ENCODE measurements around the gene LRMDA. TPM values are rescaled to one million over a fixed set of nuclear protein-coding genes. Genes with fewer than 3 reads are reported as not detected.

LRMDA gene
- total RNA-seq, 1 experiment from 2014 or later = not detected

DNA sequence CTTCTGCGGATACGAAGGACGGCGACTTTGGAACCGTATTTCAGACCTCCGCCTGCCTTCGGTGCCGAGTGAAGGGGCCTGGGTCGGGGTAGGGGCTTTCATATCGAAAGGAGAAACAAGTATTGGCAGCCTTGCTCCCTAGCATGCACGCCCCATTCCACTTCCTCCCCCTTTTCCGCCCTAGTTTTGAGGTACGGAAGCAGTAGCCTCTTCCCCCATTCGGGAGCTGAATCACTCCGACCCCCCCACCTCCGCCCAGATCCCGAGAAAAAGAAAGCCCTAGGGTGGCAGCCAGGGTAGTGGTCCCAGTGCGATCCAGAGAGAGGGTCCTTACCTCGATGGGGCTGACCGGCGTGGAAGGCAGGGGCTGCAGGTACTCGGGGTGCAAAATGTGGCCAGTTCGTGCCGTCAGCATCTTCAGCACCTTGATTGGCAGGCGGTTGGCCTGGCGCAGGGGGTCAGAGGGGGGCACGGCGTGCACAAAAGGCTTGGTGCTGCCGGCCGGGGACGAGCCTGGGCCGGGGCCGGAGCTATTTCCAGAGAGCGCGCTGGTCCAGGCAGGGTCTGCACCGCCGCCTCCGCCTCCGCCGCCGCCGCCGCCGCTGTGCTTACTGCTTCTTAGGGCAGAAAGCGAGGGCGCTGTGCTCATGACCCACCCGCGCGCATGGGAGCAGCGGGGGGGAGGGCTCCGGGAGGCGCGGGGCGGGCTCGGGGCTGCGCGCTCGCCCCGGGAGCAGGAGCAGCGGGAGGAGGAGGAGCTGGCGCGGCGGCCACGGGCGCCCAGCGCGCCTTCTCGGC lies 30.5 kb upstream of the LRMDA start:
- DNase-seq = no peak
- H3K27ac ChIP-seq (ENCODE audit: low read length) = no peak overlapping the region
- no peaks in the 10 kb centered on the region for H3K27me3 ChIP-seq (ENCODE audit: low read length)
- H3K9me3 ChIP-seq (ENCODE audit: low read length) = no peaks in the 10 kb centered on the region; the same call in 1 of the 2 replicates
- H2AFZ ChIP-seq (ENCODE audit: low read length) = no peak overlapping the region
- H3K4me1 ChIP-seq (ENCODE audit: low read length) = no peaks in the 10 kb centered on the region
- H4K20me1 ChIP-seq (ENCODE audit: insufficient read depth, low read depth, low read length) = no peaks in the 10 kb centered on the region
- H3K4me2 ChIP-seq (ENCODE audit: low read depth, low read length, poor library complexity, severe bottlenecking) = no peak overlapping the region
- no peaks in the 10 kb centered on the region for H3K9me2 ChIP-seq (replicated peaks; ENCODE audit: insufficient read depth, low read length)
- no peaks in the 10 kb centered on the region for H3K36me3 ChIP-seq (ENCODE audit: insufficient read depth, low read length)
- H3K79me2 ChIP-seq (ENCODE audit: low read length) = no peaks in the 10 kb centered on the region
- no peak overlapping the region for H3K4me3 ChIP-seq (ENCODE audit: low read length)
- H3K9ac ChIP-seq (ENCODE audit: low read length) = no peak overlapping the region

DNA sequence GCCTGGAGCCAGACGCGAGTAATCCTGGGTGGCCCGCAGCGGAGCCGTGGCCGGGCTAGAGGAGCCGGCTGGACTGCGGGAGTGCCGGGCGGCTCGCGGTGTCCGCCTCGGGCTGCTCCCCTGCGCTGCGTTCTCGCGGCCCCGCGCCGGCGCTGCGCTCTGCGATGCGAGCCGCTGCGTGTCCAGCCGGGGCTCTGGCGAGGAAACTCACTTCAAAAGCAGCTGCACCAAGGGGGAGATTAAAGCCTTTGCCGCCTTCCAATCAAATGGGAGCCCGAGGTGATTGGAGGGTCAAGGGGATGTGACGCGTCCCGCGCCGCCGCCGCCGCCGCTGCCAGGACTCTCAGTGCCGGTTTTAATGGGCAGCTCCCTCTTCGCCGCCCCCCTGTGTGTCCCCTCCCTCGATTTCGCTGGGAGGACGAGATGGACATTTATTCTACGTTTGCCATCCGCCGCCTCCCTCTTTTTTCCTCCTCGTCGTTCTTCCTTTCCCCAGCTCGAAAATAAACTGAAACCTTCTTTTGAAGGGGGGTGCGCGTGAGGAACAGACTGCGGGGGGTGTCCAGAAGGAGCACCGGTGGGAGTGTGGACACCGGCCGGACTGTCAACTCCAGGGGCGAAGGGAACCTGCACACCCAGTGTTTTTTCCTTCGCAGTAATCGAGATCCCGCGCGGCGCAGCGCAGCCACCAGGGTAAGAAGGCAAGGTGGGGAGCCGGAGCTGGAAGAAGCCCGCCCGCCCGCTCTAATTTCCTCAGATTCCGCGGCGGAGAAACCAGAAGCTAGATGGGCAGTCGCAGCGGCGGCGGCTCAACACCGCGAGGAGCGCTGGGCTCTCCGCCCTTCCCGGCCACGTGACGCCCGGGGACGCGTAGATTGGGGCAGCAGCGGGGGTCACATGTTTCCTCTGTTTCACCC lies 29.6 kb upstream of the LRMDA start, which contains the start of gene ZNF503:
Gene ZNF503 (minus strand): TSS at position 196 of the 917 bp plus-strand sequence. CDS start 345 bp downstream, outside the sequence.
- no peaks in the 10 kb centered on the region for H3K36me3 ChIP-seq (ENCODE audit: insufficient read depth, low read length)
- H3K9me2 ChIP-seq (replicated peaks; ENCODE audit: insufficient read depth, low read length) = no peaks in the 10 kb centered on the region
- no peak within 1 kb of the TSS for H3K4me3 ChIP-seq (ENCODE audit: low read length)
- no peaks in the 10 kb centered on the region for H3K4me1 ChIP-seq (ENCODE audit: low read length)
- H3K27ac ChIP-seq (ENCODE audit: low read length) = no peak within 1 kb of the TSS
- no peak within 1 kb of the TSS for H3K9ac ChIP-seq (ENCODE audit: low read length)
- H3K4me2 ChIP-seq (ENCODE audit: low read depth, low read length, poor library complexity, severe bottlenecking) = no peak within 1 kb of the TSS
- peaks cover 3% of the 10 kb centered on the region; the same call in 1 of the 2 replicates for H3K9me3 ChIP-seq (ENCODE audit: low read length)
- H4K20me1 ChIP-seq (ENCODE audit: insufficient read depth, low read depth, low read length) = no peaks in the 10 kb centered on the region
- DNase-seq = no peak
- H3K27me3 ChIP-seq (ENCODE audit: low read length) = no peaks in the 10 kb centered on the region
- no peak within 1 kb of the TSS for H2AFZ ChIP-seq (ENCODE audit: low read length)
- H3K79me2 ChIP-seq (ENCODE audit: low read length) = no peaks in the 10 kb centered on the region

DNA sequence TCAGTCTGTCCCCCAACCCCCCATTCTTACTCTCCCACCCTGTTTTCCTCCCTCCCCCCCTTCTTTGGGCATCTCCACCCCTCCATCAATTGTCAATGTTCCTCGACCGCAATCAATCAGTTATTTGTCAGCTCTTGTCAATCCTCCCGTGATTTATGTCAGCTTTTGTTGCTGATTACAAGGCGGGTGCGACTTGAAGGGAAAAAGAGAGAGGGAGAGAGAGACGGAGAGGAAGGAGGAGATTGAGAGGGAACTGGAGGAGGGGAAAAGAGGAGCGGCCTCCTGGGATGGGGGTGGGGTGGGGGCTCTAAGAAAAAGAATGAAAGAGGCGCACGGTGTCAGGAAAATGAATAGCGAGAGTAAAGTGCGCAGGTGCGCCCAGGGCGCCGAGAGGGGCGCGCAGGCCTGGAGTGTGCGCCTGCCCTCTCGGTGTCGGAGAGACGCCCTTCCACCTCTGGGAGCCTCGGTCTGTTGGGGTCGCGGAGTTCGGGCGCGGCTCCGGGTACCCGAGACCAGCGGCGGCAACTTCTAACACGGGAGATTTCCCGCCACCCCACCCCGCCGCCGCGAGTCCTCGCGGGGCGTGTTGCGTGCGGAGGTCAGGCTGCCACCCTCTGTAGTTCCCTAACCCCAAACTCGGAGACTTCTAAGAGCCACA lies 28.8 kb upstream of the LRMDA start:
- Histone ChIP-seq H3K4me1 (ENCODE audit: low read length) (no peaks in the 10 kb centered on the region), H3K79me2 (ENCODE audit: low read length) (no peaks in the 10 kb centered on the region), H3K9me3 (ENCODE audit: low read length) (peaks cover 3% of the 10 kb centered on the region; the same call in 1 of the 2 replicates), H4K20me1 (ENCODE audit: insufficient read depth, low read depth, low read length) (no peaks in the 10 kb centered on the region), H3K4me2 (ENCODE audit: low read depth, low read length, poor library complexity, severe bottlenecking) (no peak overlapping the region), H3K4me3 (ENCODE audit: low read length) (no peak overlapping the region), H3K9ac (ENCODE audit: low read length) (no peak overlapping the region), H2AFZ (ENCODE audit: low read length) (no peak overlapping the region), H3K27ac (ENCODE audit: low read length) (no peak overlapping the region), H3K9me2 (replicated peaks; ENCODE audit: insufficient read depth, low read length) (no peaks in the 10 kb centered on the region), H3K36me3 (ENCODE audit: insufficient read depth, low read length) (no peaks in the 10 kb centered on the region), H3K27me3 (ENCODE audit: low read length) (no peaks in the 10 kb centered on the region)
- DNase-seq = no peak

DNA sequence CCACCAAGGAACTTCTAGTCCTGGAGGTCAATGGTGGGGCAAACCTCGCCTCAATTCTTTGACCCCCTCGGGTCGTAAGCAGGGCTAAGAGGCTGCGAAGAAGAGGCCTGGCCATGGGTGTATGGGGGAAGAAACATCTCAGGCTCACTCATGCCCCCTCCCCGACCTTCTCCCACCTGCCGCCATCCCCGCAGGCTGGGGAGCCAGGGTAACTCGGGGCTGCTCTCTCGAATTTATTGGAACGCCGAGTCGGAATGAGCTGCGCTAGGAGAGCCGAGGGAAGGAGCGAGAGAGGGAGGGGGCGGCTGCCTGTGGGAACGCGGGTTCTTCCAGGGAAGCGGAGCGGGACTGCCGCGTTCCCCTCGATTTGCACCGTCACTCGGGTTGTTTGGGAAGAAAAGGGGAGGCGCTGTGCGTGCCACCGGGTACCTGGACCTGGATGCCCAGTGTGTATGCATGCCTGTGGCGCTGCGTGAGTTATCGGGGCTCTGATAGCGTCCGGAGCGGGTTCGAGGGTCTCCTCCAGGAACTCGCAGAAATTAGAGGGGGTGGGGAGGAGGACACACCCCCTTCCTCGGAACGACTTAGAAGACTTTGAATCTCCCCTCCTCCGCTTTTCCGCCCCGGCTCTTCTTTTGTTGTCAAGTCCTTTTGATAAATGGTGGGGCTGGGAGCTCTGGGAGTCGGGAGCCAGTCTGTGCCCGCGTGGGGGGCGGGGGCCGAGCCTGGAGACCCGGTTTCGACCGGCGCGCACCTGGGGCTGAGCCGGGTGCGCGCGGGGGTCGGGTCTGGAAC lies 28.1 kb upstream of the LRMDA start:
- no peak for DNase-seq
- H3K27me3 ChIP-seq (ENCODE audit: low read length) = no peaks in the 10 kb centered on the region
- no peaks in the 10 kb centered on the region for H3K79me2 ChIP-seq (ENCODE audit: low read length)
- H3K27ac ChIP-seq (ENCODE audit: low read length) = no peak overlapping the region
- H2AFZ ChIP-seq (ENCODE audit: low read length) = no peak overlapping the region
- no peak overlapping the region for H3K4me3 ChIP-seq (ENCODE audit: low read length)
- no peak overlapping the region for H3K4me2 ChIP-seq (ENCODE audit: low read depth, low read length, poor library complexity, severe bottlenecking)
- H3K9ac ChIP-seq (ENCODE audit: low read length) = no peak overlapping the region
- H3K9me3 ChIP-seq (ENCODE audit: low read length) = peaks cover 3% of the 10 kb centered on the region; the same call in 1 of the 2 replicates
- no peaks in the 10 kb centered on the region for H4K20me1 ChIP-seq (ENCODE audit: insufficient read depth, low read depth, low read length)
- H3K4me1 ChIP-seq (ENCODE audit: low read length) = no peaks in the 10 kb centered on the region
- no peaks in the 10 kb centered on the region for H3K36me3 ChIP-seq (ENCODE audit: insufficient read depth, low read length)
- no peaks in the 10 kb centered on the region for H3K9me2 ChIP-seq (replicated peaks; ENCODE audit: insufficient read depth, low read length)

DNA sequence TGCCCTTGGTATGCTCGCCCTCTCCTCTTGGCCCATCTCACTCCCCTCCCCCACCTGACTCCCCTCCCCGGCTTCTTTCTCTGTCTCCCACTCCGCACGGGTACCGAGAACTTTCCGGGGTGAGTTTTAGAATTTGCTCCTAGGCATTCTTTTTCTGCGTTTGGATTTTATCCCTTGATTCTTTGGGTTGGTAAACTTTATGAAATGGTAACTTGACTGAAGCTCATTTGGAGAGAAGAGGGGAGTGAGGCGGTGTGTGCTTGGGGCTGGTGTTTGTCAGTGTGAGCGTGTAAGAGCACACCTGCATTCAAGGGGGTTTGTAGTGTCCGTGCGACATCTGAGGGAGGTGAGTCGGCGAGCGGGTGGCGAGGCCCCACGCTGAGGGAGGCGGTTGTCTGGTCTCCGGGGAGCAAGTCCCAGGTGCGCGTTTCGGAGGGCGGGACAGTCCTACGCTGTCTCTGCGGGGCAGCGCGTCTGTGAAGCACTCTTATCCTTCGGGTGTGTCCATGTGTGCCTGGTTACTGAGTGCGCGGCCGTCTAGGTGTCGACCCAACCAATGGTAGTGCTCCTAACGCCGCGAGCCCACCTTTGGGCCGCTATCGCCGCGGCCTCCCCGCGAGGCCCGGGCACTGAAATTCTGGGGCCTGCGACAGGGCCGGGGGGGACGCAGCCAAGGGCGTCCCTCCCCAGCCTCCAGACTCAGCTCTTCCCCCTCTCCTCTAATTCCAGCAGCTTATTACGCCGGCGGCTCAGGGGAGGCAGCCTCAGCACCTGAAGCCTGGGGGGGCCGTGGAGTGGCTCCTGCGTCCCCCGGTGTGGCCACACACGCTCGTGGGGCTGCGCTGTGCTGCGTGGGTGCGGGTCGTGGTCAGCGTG lies 27.2 kb upstream of the LRMDA start:
- Histone ChIP-seq H3K36me3 (ENCODE audit: insufficient read depth, low read length) (no peaks in the 10 kb centered on the region), H3K27ac (ENCODE audit: low read length) (no peak overlapping the region), H3K79me2 (ENCODE audit: low read length) (no peaks in the 10 kb centered on the region), H2AFZ (ENCODE audit: low read length) (no peak overlapping the region), H3K9me3 (ENCODE audit: low read length) (peaks cover 3% of the 10 kb centered on the region; the same call in 1 of the 2 replicates), H3K9ac (ENCODE audit: low read length) (no peak overlapping the region), H3K4me1 (ENCODE audit: low read length) (no peaks in the 10 kb centered on the region), H4K20me1 (ENCODE audit: insufficient read depth, low read depth, low read length) (no peaks in the 10 kb centered on the region), H3K4me2 (ENCODE audit: low read depth, low read length, poor library complexity, severe bottlenecking) (no peak overlapping the region), H3K4me3 (ENCODE audit: low read length) (no peak overlapping the region), H3K9me2 (replicated peaks; ENCODE audit: insufficient read depth, low read length) (no peaks in the 10 kb centered on the region), H3K27me3 (ENCODE audit: low read length) (no peaks in the 10 kb centered on the region)
- no peak for DNase-seq

DNA sequence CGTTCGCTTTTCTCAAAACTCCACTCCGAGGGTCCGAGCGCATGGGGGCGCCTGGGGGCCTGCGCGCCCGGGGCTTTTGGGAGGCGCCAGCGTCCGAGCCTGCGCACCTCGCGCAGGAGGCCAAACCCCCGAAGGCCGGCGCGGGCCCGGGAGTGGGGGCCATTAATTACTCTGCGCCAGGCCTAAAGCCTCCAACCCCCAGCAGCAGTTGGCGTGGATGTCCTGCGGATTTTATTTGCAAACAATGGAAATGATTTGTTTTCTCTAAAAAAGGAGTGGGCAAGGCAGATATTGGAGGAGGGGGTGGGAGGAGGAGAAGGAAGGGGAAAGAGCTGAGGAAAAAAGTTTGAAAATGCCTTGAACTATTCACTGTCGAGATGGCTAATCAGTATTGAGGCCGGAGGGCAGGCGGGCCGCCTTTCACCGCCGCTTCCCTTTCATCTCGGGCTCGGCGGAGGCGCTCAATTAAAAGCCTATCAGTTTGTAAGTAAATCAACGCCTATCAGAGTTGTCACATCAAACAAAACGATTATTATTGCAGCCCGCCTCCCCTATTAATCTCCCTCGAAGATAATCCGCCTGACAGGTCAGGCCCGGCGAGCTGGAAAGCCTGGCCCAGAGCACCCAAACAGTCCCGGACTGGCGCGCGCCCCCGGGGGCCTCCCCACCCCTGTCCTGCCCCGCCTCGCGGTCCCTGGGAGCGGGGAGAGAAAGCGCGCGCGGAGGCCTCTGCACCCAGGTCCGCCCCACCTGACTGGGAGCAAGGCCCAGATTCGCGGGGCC lies 26.4 kb upstream of the LRMDA start:
- H3K4me1 ChIP-seq (ENCODE audit: low read length) = no peaks in the 10 kb centered on the region
- H3K36me3 ChIP-seq (ENCODE audit: insufficient read depth, low read length) = no peaks in the 10 kb centered on the region
- H3K9ac ChIP-seq (ENCODE audit: low read length) = no peak overlapping the region
- H3K79me2 ChIP-seq (ENCODE audit: low read length) = no peaks in the 10 kb centered on the region
- H3K4me3 ChIP-seq (ENCODE audit: low read length) = no peak overlapping the region
- DNase-seq = no peak
- H3K9me2 ChIP-seq (replicated peaks; ENCODE audit: insufficient read depth, low read length) = no peaks in the 10 kb centered on the region
- peaks cover 3% of the 10 kb centered on the region; the same call in 1 of the 2 replicates for H3K9me3 ChIP-seq (ENCODE audit: low read length)
- H3K4me2 ChIP-seq (ENCODE audit: low read depth, low read length, poor library complexity, severe bottlenecking) = no peak overlapping the region
- no peaks in the 10 kb centered on the region for H4K20me1 ChIP-seq (ENCODE audit: insufficient read depth, low read depth, low read length)
- no peak overlapping the region for H3K27ac ChIP-seq (ENCODE audit: low read length)
- H3K27me3 ChIP-seq (ENCODE audit: low read length) = no peaks in the 10 kb centered on the region
- H2AFZ ChIP-seq (ENCODE audit: low read length) = no peak overlapping the region
